GM12865 (cell line): Measurements from ENCODE around the gene RNF148.
A peak's percentile ranks its signal among the peaks of the same experiment; 100 is the strongest.

Experiments
- DNase-seq: peaks from one replicate; pipeline ENCODE4 v3.0.0; 2010; ENCODE audit warnings: low read depth
- H3K4me3 ChIP-seq: 2 replicates; pipeline ENCODE4 v1.5.1; 2011; ENCODE audit warnings: mild to moderate bottlenecking, low read depth, low read length, control low read depth
- TF ChIP-seq, protein P1 (sequence below): IDR thresholded peaks from 2 replicates; pipeline ENCODE4 v1.5.1; 2011; ENCODE audit warnings: low read length, control low read depth, low read depth, inconsistent platforms; ENCODE audit not compliant: insufficient read depth; ENCODE audit errors: missing control alignments

The RNF148 gene

GRCh38 chr7:122702872-122703510, at the start of gene RNF148:
RNF148 (minus strand) TSS chr7:122702922; CDS start chr7:122702750, 172 bp downstream.
- TF ChIP-seq, protein P1, sequence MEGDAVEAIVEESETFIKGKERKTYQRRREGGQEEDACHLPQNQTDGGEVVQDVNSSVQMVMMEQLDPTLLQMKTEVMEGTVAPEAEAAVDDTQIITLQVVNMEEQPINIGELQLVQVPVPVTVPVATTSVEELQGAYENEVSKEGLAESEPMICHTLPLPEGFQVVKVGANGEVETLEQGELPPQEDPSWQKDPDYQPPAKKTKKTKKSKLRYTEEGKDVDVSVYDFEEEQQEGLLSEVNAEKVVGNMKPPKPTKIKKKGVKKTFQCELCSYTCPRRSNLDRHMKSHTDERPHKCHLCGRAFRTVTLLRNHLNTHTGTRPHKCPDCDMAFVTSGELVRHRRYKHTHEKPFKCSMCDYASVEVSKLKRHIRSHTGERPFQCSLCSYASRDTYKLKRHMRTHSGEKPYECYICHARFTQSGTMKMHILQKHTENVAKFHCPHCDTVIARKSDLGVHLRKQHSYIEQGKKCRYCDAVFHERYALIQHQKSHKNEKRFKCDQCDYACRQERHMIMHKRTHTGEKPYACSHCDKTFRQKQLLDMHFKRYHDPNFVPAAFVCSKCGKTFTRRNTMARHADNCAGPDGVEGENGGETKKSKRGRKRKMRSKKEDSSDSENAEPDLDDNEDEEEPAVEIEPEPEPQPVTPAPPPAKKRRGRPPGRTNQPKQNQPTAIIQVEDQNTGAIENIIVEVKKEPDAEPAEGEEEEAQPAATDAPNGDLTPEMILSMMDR = no peak
- H3K4me3 ChIP-seq = no peak within 1 kb of the TSS
- no peak for DNase-seq

GRCh38 chr7:122750389-122750788, 47.7 kb upstream of the RNF148 start:
- TF ChIP-seq, protein P1 = no peak
- no peak overlapping the region for H3K4me3 ChIP-seq
- no peak for DNase-seq

GRCh38 chr7:122748195-122748594, 45.5 kb upstream of the RNF148 start:
- TF ChIP-seq, protein P1 = no peak
- H3K4me3 ChIP-seq = no peak overlapping the region
- no peak for DNase-seq

DNA sequence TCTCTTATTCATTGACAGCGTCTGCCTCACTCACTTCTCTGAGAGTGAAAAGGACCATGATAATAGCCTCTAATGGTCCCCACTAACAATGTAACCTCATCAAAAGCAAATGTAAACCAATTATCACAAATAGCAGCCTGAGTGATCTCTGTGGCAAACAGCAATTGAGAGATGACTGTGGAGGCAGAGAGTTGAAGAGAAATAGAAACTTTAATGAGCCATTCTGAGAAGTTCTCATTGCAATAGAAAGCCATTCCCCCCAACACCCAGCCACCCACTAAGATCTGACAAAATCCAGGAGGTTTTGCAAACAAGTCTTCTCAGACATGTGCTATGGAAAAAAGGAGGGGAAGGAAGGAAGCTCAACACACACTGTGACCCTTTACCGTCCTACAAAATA, 44.2 kb upstream of the RNF148 start:
- TF ChIP-seq, protein P1 = no peak
- DNase-seq = peak; percentile 50
- H3K4me3 ChIP-seq = no peak overlapping the region

DNA sequence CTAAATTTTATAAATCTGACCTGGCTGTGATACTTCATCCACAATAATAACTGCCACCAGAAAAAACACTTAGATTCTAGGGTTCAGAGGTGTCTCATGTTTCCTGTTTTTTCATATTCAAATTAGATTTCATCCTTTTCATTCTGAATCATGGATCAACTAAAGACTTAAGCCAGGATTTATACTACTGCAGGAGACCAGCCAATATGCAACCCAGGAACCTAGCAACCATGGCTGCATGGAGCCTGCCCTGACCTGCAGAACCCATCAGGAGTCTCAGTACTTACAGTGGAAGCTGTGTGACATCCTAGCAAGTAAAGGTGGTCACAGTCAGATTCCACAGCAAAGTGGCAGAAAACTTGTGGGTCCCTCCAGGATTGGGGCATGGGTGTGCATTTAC, 40.5 kb upstream of the RNF148 start:
- DNase-seq = no peak
- TF ChIP-seq, protein P1 = no peak
- no peak overlapping the region for H3K4me3 ChIP-seq

DNA sequence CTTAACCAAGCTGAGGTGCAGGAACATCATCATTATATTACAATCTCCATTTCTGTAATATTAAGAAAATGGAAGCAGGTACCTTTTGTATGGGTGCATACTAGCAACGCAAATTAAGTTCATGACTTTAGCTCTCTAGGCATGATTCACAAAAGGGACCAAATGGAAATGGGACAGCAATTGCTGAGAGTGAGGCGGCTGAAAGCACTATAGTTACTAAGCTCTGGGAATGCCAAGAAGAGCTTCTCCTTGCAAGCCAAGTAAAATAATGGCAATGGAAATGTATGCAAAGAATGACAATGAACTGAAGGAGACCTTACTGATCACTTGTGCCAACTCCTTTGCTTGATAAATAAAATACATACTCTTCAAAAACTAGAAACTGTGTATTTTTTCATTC, 36.2 kb upstream of the RNF148 start:
- no peak overlapping the region for H3K4me3 ChIP-seq
- DNase-seq = no peak
- TF ChIP-seq, protein P1 = no peak

GRCh38 chr7:122736183-122736582, 33.5 kb upstream of the RNF148 start:
- no peak for DNase-seq
- no peak overlapping the region for H3K4me3 ChIP-seq
- TF ChIP-seq, protein P1 = no peak
